A549 (cell line): ENCODE measurements around the gene GSS. TPM values are rescaled to one million over a fixed set of nuclear protein-coding genes. Genes with fewer than 3 reads are reported as not detected.

ENCODE experiments used
- ATAC-seq, 2 experiments: fragments of 200-7000 bp in 1 of 2; fragments of >200 bp in 1 of 2; cut with Nextera tagmentation in 1 of 2; cut with Tn5 transposase in 1 of 2; 3 replicates each; pipeline versions ENCODE4 v1.8.0 to v1.9.1; 2018 to 2020; ENCODE audit warnings: mild to moderate bottlenecking in 1 of 2, moderate library complexity in 1 of 2
- CTCF ChIA-PET: fragments of 300-600 bp; sonication (Branson Sonifier 250); formaldehyde crosslinking; extraction: SDS; loops from one replicate; lab custom pipeline; 2021; ENCODE audit warnings: antibody characterized with exemption, inconsistent platforms; lab: Yijun Ruan, JAX
- POLR2A ChIA-PET: fragments of 350-600 bp; formaldehyde crosslinking; extraction: SDS; loops from one replicate; lab custom pipeline; 2021; ENCODE audit warnings: antibody characterized with exemption, inconsistent platforms; lab: Yijun Ruan, JAX
- DNase-seq, 2 experiments: peaks; one replicate each; pipeline versions ENCODE4 v3.0.0 to v3.0.0-alpha.2; 2011 to 2016; ENCODE audit warnings: low read depth in 1 of 2, low spot score in 1 of 2
- FAIRE-seq: peaks from 2 replicates; lab custom pipeline; 2011; peaks lifted over from hg19 to GRCh38; lab: Jason Lieb, UNC
- H3K27ac ChIP-seq, 2 experiments: fragments of >200 bp; sonication (Bioruptor Twin); formaldehyde crosslinking; 3 replicates each; pipeline ENCODE4 v1.5.1; 2016 to 2017
- H3K4me1 ChIP-seq: fragments of >200 bp; sonication (Bioruptor Twin); formaldehyde crosslinking; 3 replicates; pipeline ENCODE4 v1.6.1; 2016
- H3K4me2 ChIP-seq: fragments of >200 bp; sonication (Bioruptor Twin); formaldehyde crosslinking; 3 replicates; pipeline ENCODE4 v1.6.1; 2016
- H3K4me3 ChIP-seq: fragments of >200 bp; sonication (Bioruptor Twin); formaldehyde crosslinking; 3 replicates; pipeline ENCODE4 v1.5.1; 2016
- H3K9me3 ChIP-seq: fragments of >200 bp; sonication (Bioruptor Twin); formaldehyde crosslinking; 3 replicates; pipeline ENCODE4 v1.6.1; 2016
- BCL3 ChIP-seq: fragments of >200 bp; sonication (Bioruptor Twin); formaldehyde crosslinking; IDR thresholded peaks from 3 replicates; pipeline ENCODE4 v1.6.1; 2016
- CBX8 ChIP-seq: fragments of 200-600 bp; sonication (generic); IDR thresholded peaks from 2 replicates; pipeline ENCODE4 v1.6.1; 2016
- CEBPB ChIP-seq, 2 experiments: fragments of >200 bp in 1 of 2; sonication (Bioruptor Twin) in 1 of 2; formaldehyde crosslinking in 1 of 2; IDR thresholded peaks; 2 replicates each; pipeline ENCODE4 v1.6.1; 2012 to 2016
- CHD4 ChIP-seq: fragments of 200-600 bp; sonication (generic); IDR thresholded peaks from 2 replicates; pipeline ENCODE4 v1.6.1; 2016; ENCODE audit warnings: antibody characterized with exemption, mild to moderate bottlenecking, borderline replicate concordance
- EHMT2 ChIP-seq: fragments of 200-600 bp; sonication (generic); IDR thresholded peaks from 2 replicates; pipeline ENCODE4 v1.6.1; 2016; ENCODE audit warnings: antibody characterized with exemption, low read depth, mild to moderate bottlenecking, moderate library complexity
- EP300 ChIP-seq, 2 experiments: fragments of >200 bp; sonication (Bioruptor Twin); formaldehyde crosslinking; IDR thresholded peaks; 2 replicates in 1 of 2; 3 replicates in 1 of 2; pipeline ENCODE4 v1.6.1; 2016 to 2017
- ESRRA ChIP-seq: fragments of 150-350 bp; IDR thresholded peaks from 2 replicates; pipeline ENCODE4 v1.6.1; 2014; ENCODE audit warnings: mild to moderate bottlenecking, low read length, borderline replicate concordance
- HDAC2 ChIP-seq: fragments of 200-600 bp; sonication (generic); IDR thresholded peaks from 2 replicates; pipeline ENCODE4 v1.6.1; 2016
- HES2 ChIP-seq: fragments of >200 bp; sonication (Bioruptor Twin); formaldehyde crosslinking; IDR thresholded peaks from 2 replicates; pipeline ENCODE4 v1.6.1; 2016
- HEYL ChIP-seq: fragments of 250-450 bp; sonication (Bioruptor Pico); IDR thresholded peaks from 2 replicates; pipeline ENCODE4 v1.8.0; 2021; ENCODE audit warnings: mild to moderate bottlenecking, moderate library complexity
- HOXB13 ChIP-seq: fragments of 250-450 bp; sonication (Bioruptor Pico); IDR thresholded peaks from 2 replicates; pipeline ENCODE4 v1.5.0; 2020; ENCODE audit warnings: low read depth, mild to moderate bottlenecking, moderate library complexity
- JUNB ChIP-seq: fragments of >200 bp; sonication (Bioruptor Twin); formaldehyde crosslinking; IDR thresholded peaks from 2 replicates; pipeline ENCODE4 v1.6.1; 2016
- KDM5A ChIP-seq: fragments of 200-600 bp; sonication (generic); IDR thresholded peaks from 2 replicates; pipeline ENCODE4 v1.6.1; 2016; ENCODE audit warnings: antibody characterized with exemption, mild to moderate bottlenecking
- MAX ChIP-seq: IDR thresholded peaks from 2 replicates; pipeline ENCODE4 v1.6.1; 2012
- MAZ ChIP-seq: fragments of 150-350 bp; IDR thresholded peaks from 2 replicates; pipeline ENCODE4 v1.6.1; 2014; ENCODE audit warnings: antibody characterized with exemption, low read depth, low read length, borderline replicate concordance
- NPAS2 ChIP-seq: fragments of 250-450 bp; sonication (Bioruptor Pico); IDR thresholded peaks from 2 replicates; pipeline ENCODE4 v1.8.0; 2022; ENCODE audit warnings: mild to moderate bottlenecking, moderate library complexity, borderline replicate concordance
- PBX3 ChIP-seq: IDR thresholded peaks from 2 replicates; pipeline ENCODE4 v1.6.1; 2012
- PHF8 ChIP-seq: fragments of 200-600 bp; sonication (generic); IDR thresholded peaks from 2 replicates; pipeline ENCODE4 v1.6.1; 2016; ENCODE audit warnings: low read depth, mild to moderate bottlenecking, antibody characterized with exemption, moderate library complexity, borderline replicate concordance
- POLR2A ChIP-seq: IDR thresholded peaks from 2 replicates; pipeline ENCODE4 v1.6.1; 2012; ENCODE audit warnings: mild to moderate bottlenecking, low read length
- POLR2AphosphoS2 ChIP-seq: conservative IDR thresholded peaks from 2 replicates; pipeline ENCODE4 v1.6.1; 2012; ENCODE audit warnings: low read length, improper control_type of control experiment, inconsistent platforms
- RCOR1 ChIP-seq: fragments of 150-350 bp; IDR thresholded peaks from 2 replicates; pipeline ENCODE4 v1.6.1; 2014; ENCODE audit warnings: antibody characterized with exemption, low read length, low read depth
- REST ChIP-seq: fragments of 200-600 bp; sonication (generic); IDR thresholded peaks from 2 replicates; pipeline ENCODE4 v1.6.1; 2016; ENCODE audit warnings: antibody characterized with exemption, mild to moderate bottlenecking, moderate library complexity
- RFX5 ChIP-seq: fragments of 450-650 bp; IDR thresholded peaks from 2 replicates; pipeline ENCODE4 v1.7.1; 2014; ENCODE audit warnings: antibody characterized with exemption, mild to moderate bottlenecking, moderate library complexity
- RNF2 ChIP-seq: fragments of 200-600 bp; sonication (generic); IDR thresholded peaks from 2 replicates; pipeline ENCODE4 v1.6.1; 2016; ENCODE audit warnings: low read depth, mild to moderate bottlenecking, antibody characterized with exemption, moderate library complexity, borderline replicate concordance
- TFCP2L1 ChIP-seq: fragments of 250-450 bp; sonication (Bioruptor Pico); IDR thresholded peaks from 2 replicates; pipeline ENCODE4 v1.5.0; 2021; ENCODE audit warnings: mild to moderate bottlenecking
- TP53 ChIP-seq: fragments of 250-450 bp; sonication (Bioruptor Pico); IDR thresholded peaks from 2 replicates; pipeline ENCODE4 v1.5.0; 2021; ENCODE audit warnings: mild to moderate bottlenecking, moderate library complexity
- ZC3H11A ChIP-seq: fragments of 450-650 bp; IDR thresholded peaks from 2 replicates; pipeline ENCODE4 v1.6.1; 2014; ENCODE audit warnings: antibody characterized with exemption, mild to moderate bottlenecking
- WGBS: methylation state at CpG from one replicate; pipeline ENCODE4 v1.1.6; 2017; ENCODE audit errors: missing lambda C conversion rate; 5-methylcytosine and 5-hydroxymethylcytosine counted together
- polyA plus RNA-seq, 4 experiments: library from polyadenylated mRNA; depleted of rRNA in 3 of 4; stranded (reverse); fragments of >200 nt; fragmentation: RNase III in 1 of 4; extraction: RNeasy Plus Mini Kit Qiagen cat#74134 plus additional on column Dnase treatment in 1 of 4; gene quantifications; 2 replicates in 3 of 4; 3 replicates in 1 of 4; pipeline ENCODE4 v1.2.3, GENCODE V29; 2011 to 2017

GSS gene
- polyA plus RNA-seq, 2 of the 4 experiments (the other 2 are of a cell fraction) = 57.1 to 92.4 TPM

GRCh38 chr20:34886122-34886521, 69.5 kb downstream of the GSS start:
- FAIRE-seq = no peak
- peak overlapping the region; percentile 1; the same call in 1 of the 3 replicates for H3K4me2 ChIP-seq
- TF ChIP-seq ZC3H11A (no peak), HOXB13 (CRISPR knock-in tag) (no peak), MAZ (no peak), NPAS2 (CRISPR knock-in tag) (no peak), PBX3 (no peak), BCL3 (no peak), CBX8 (no peak), RCOR1 (no peak), KDM5A (no peak), HES2 (no peak), RNF2 (no peak), TP53 (CRISPR knock-in tag) (no peak)
- TF ChIP-seq, all 56 proteins: peak for 0
- Histone ChIP-seq H3K27ac (no peak overlapping the region), H3K4me1 (peaks cover 13% of the 10 kb centered on the region), H3K9me3 (no peaks in the 10 kb centered on the region), H3K4me3 (no peak overlapping the region)
- WGBS = 61% methylated on average over 3 of the region's 3 CpGs
- CTCF ChIA-PET = interaction anchor here (1.1 to 1.5 kb wide), 2 partner anchors 12 to 144 kb away, joined by 3 to 5 read pairs; no protein-coding TSS in a partner anchor
- ATAC-seq (no peak), DNase-seq (no peak)
- POLR2A ChIA-PET = no interaction called here

- WGBS = 48% methylated on average over 1 of the region's 1 CpG
- POLR2A ChIA-PET = no interaction called here
- no peak for FAIRE-seq
Measured at GRCh38 chr20:34884260-34884659, 71.3 kb downstream of the GSS start.

GRCh38 chr20:34883809-34884208, 71.8 kb downstream of the GSS start:
- no peak for FAIRE-seq
- POLR2A ChIA-PET = no interaction called here
- Histone ChIP-seq H3K4me2 (no peak overlapping the region), H3K4me1 (peaks cover 17% of the 10 kb centered on the region; the same call in 2 of the 3 replicates), H3K27ac (no peak overlapping the region), H3K9me3 (no peaks in the 10 kb centered on the region), H3K4me3 (no peak overlapping the region)
- no peak for DNase-seq
- ATAC-seq = no peak
- WGBS = 86% methylated on average over 4 of the region's 4 CpGs
- CTCF ChIA-PET = interaction anchor here (0.6 to 3.0 kb wide), 4 partner anchors 9 to 30 kb away, joined by 3 to 17 read pairs (median 4); no protein-coding TSS in a partner anchor
- TF ChIP-seq EP300 (IDR thresholded peaks at IDR 0.05) = no peak
- TF ChIP-seq REST = no peak
- no peak for TF ChIP-seq ZC3H11A
- TF ChIP-seq MAX = no peak
- TF ChIP-seq TFCP2L1 = no peak
- no peak for TF ChIP-seq POLR2A
- no peak for TF ChIP-seq RNF2
- TF ChIP-seq BCL3 = no peak
- TF ChIP-seq HES2 = no peak
- TF ChIP-seq RFX5 = no peak
- TF ChIP-seq POLR2AphosphoS2 = no peak
- TF ChIP-seq JUNB = no peak
- TF ChIP-seq CEBPB (IDR thresholded peaks at IDR 0.05) = no peak
- no peak for TF ChIP-seq PHF8
- TF ChIP-seq EHMT2 = no peak

More at GRCh38 chr20:34884260-34884659, 71.3 kb downstream of the GSS start:
- no peak overlapping the region for H3K27ac ChIP-seq
- no peak overlapping the region for H3K4me3 ChIP-seq
- no peak overlapping the region for H3K4me2 ChIP-seq
- ATAC-seq = no peak
- TF ChIP-seq NPAS2 (CRISPR knock-in tag) = no peak
- TF ChIP-seq HDAC2 = no peak
- no peak for TF ChIP-seq CHD4
- TF ChIP-seq ESRRA = no peak
- TF ChIP-seq HEYL (CRISPR knock-in tag) = no peak
- H3K9me3 ChIP-seq = no peaks in the 10 kb centered on the region
- CTCF ChIA-PET = interaction anchor here (0.6 to 3.0 kb wide), 4 partner anchors 9 to 30 kb away, joined by 3 to 17 read pairs (median 4); no protein-coding TSS in a partner anchor
- peaks cover 17% of the 10 kb centered on the region; the same call in 2 of the 3 replicates for H3K4me1 ChIP-seq
- DNase-seq = no peak
